SK-N-SH treated with all-trans-retinoic acid at 6 μM for 48 hours (cell line): ENCODE measurements around the gene SPIRE2.

ENCODE experiments used
- BACH2 ChIP-seq: fragments of 250-450 bp; sonication (Bioruptor Pico); IDR thresholded peaks from 2 replicates; pipeline ENCODE4 v1.9.0; 2021; ENCODE audit warnings: mild to moderate bottlenecking, borderline replicate concordance
- CREB5 ChIP-seq: fragments of 250-450 bp; sonication (Bioruptor Pico); IDR thresholded peaks from 2 replicates; pipeline ENCODE4 v1.5.1; 2020; ENCODE audit warnings: low read depth, mild to moderate bottlenecking, moderate library complexity
- CSDC2 ChIP-seq: fragments of 250-450 bp; sonication (Bioruptor Pico); IDR thresholded peaks from 2 replicates; pipeline ENCODE4 v1.5.0; 2020; ENCODE audit warnings: mild to moderate bottlenecking, moderate library complexity
- CSRNP3 ChIP-seq: fragments of 250-450 bp; sonication (Bioruptor Pico); IDR thresholded peaks from 2 replicates; pipeline ENCODE4 v1.5.1; 2021; ENCODE audit warnings: mild to moderate bottlenecking, moderate library complexity
- PATZ1 ChIP-seq: fragments of 250-450 bp; sonication (Bioruptor Pico); IDR thresholded peaks from 2 replicates; pipeline ENCODE4 v1.8.0; 2020; ENCODE audit warnings: mild to moderate bottlenecking, moderate library complexity, borderline replicate concordance
- POU6F1 ChIP-seq: fragments of 250-450 bp; sonication (Bioruptor Pico); IDR thresholded peaks from 2 replicates; pipeline ENCODE4 v1.8.0; 2021; ENCODE audit warnings: low read depth, mild to moderate bottlenecking, moderate library complexity, borderline replicate concordance
- PPARA ChIP-seq: fragments of 250-450 bp; sonication (Bioruptor Pico); IDR thresholded peaks from 2 replicates; pipeline ENCODE4 v1.5.0; 2020; ENCODE audit warnings: mild to moderate bottlenecking, borderline replicate concordance
- RARB ChIP-seq: fragments of 250-450 bp; sonication (Bioruptor Pico); IDR thresholded peaks from 2 replicates; pipeline ENCODE4 v1.8.0; 2021; ENCODE audit warnings: mild to moderate bottlenecking, moderate library complexity
- SNAI2 ChIP-seq: fragments of 250-450 bp; sonication (Bioruptor Pico); IDR thresholded peaks from 2 replicates; pipeline ENCODE4 v1.5.0; 2020; ENCODE audit warnings: mild to moderate bottlenecking, moderate library complexity
- TCF4 ChIP-seq: fragments of 250-450 bp; sonication (Bioruptor Pico); IDR thresholded peaks from 2 replicates; pipeline ENCODE4 v1.8.0; 2021; ENCODE audit warnings: mild to moderate bottlenecking, moderate library complexity, borderline replicate concordance
- ZNF565 ChIP-seq: fragments of 450-650 bp; formaldehyde crosslinking; conservative IDR thresholded peaks from 2 replicates; pipeline ENCODE4 v1.5.0; 2020; ENCODE audit warnings: low read depth, mild to moderate bottlenecking, moderate library complexity

- no peak for TF ChIP-seq PATZ1 (CRISPR knock-in tag)
- TF ChIP-seq POU6F1 (CRISPR knock-in tag) = no peak
- no peak for TF ChIP-seq TCF4 (CRISPR knock-in tag)
- no peak for TF ChIP-seq RARB (CRISPR knock-in tag)
- no peak for TF ChIP-seq CSRNP3 (CRISPR knock-in tag)
- no peak for TF ChIP-seq CREB5 (CRISPR knock-in tag)
- TF ChIP-seq ZNF565 (CRISPR knock-in tag) = no peak
- TF ChIP-seq CSDC2 = no peak
- no peak for TF ChIP-seq SNAI2
- no peak for TF ChIP-seq PPARA (CRISPR knock-in tag)
- no peak for TF ChIP-seq BACH2 (CRISPR knock-in tag)
Observed at GRCh38 chr16:89784406-89784805, 43.9 kb upstream of the SPIRE2 start.
